Measurements from ENCODE around the gene SLAMF8.

SLAMF8 gene

GRCh38 chr1:159826441-159827101 lies at the start of gene SLAMF8:
Gene SLAMF8, plus strand, starts transcription at chr1:159826873. Its CDS starts 26 bp downstream, at chr1:159826899.
- peak; percentile 74 for DNase-seq (ENCODE audit: low spot score)

GRCh38 chr1:159778266-159778665 lies 48.4 kb upstream of the SLAMF8 start:
- no peak for DNase-seq (ENCODE audit: low spot score)

GRCh38 chr1:159779403-159779851 lies 47.2 kb upstream of the SLAMF8 start:
- no peak for DNase-seq (ENCODE audit: low spot score)

- DNase-seq (ENCODE audit: low spot score): peak; percentile 92
These were observed 45.8 kb upstream of the SLAMF8 start, which contains the start of gene DUSP23 for GRCh38 chr1:159780583-159781582. Gene DUSP23, plus strand, starts transcription at chr1:159780962. Its CDS starts 139 bp downstream, at chr1:159781101.

- DNase-seq (ENCODE audit: low spot score): no peak
These were observed 44.7 kb upstream of the SLAMF8 start for GRCh38 chr1:159781992-159782391.

- no peak for DNase-seq (ENCODE audit: low spot score)
These were observed 42.9 kb upstream of the SLAMF8 start for GRCh38 chr1:159783724-159784123.

GRCh38 chr1:159786465-159786864 lies 40.2 kb upstream of the SLAMF8 start:
- DNase-seq (ENCODE audit: low spot score): no peak

GRCh38 chr1:159786966-159787365 lies 39.7 kb upstream of the SLAMF8 start:
- no peak for DNase-seq (ENCODE audit: low spot score)

- peak; percentile 19 for DNase-seq (ENCODE audit: low spot score)
These were observed 36.3 kb upstream of the SLAMF8 start for GRCh38 chr1:159790237-159790917.

GRCh38 chr1:159791031-159791430 lies 35.6 kb upstream of the SLAMF8 start:
- DNase-seq (ENCODE audit: low spot score): no peak

GRCh38 chr1:159791461-159791860 lies 35.2 kb upstream of the SLAMF8 start:
- DNase-seq (ENCODE audit: low spot score): no peak

GRCh38 chr1:159795534-159795933 lies 31.1 kb upstream of the SLAMF8 start:
- no peak for DNase-seq (ENCODE audit: low spot score)

- DNase-seq (ENCODE audit: low spot score): peak; percentile 38
These were observed 27.8 kb upstream of the SLAMF8 start for GRCh38 chr1:159798893-159799292.

- DNase-seq (ENCODE audit: low spot score): no peak
These were observed 27.2 kb upstream of the SLAMF8 start for GRCh38 chr1:159799446-159799985.

- DNase-seq (ENCODE audit: low spot score): peak; percentile 22
These were observed 26.3 kb upstream of the SLAMF8 start for GRCh38 chr1:159800177-159800930.

GRCh38 chr1:159802111-159802510 lies 24.6 kb upstream of the SLAMF8 start, which contains the start of gene FCRL6:
Gene FCRL6, plus strand, starts transcription at chr1:159802360. Its CDS starts 65 bp downstream, at chr1:159802425.
- no peak for DNase-seq (ENCODE audit: low spot score)

GRCh38 chr1:159803956-159804689 lies 22.6 kb upstream of the SLAMF8 start:
- DNase-seq (ENCODE audit: low spot score): no peak

GRCh38 chr1:159804924-159805323 lies 21.7 kb upstream of the SLAMF8 start:
- no peak for DNase-seq (ENCODE audit: low spot score)

- DNase-seq (ENCODE audit: low spot score): no peak
These were observed 10.7 kb upstream of the SLAMF8 start for GRCh38 chr1:159815926-159816325.

- DNase-seq (ENCODE audit: low spot score): no peak
These were observed 9.2 kb upstream of the SLAMF8 start for GRCh38 chr1:159817276-159818041.
